ENCODE data around the gene NT5C2. TPM values are rescaled to one million over a fixed set of nuclear protein-coding genes. Genes with fewer than 3 reads are reported as not detected.

The NT5C2 gene
- total and polyA plus RNA-seq, 3 donors from 2014 or later = 105 to 125 (median 114) TPM

GRCh38 chr10:103082683-103083082 is 110.4 kb downstream of the NT5C2 start:
- Histone ChIP-seq H3K4me1 (no peaks in the 10 kb centered on the region), H3K27ac (no peak overlapping the region), H3K36me3 (ENCODE audit: low read depth, missing control alignments) (no peaks in the 10 kb centered on the region), H3K4me3 (no peak overlapping the region), H3K27me3 (no peaks in the 10 kb centered on the region), H3K9me3 (no peaks in the 10 kb centered on the region)
- DNase-seq = no peak
- WGBS, 2 donors = 90 to 100% methylated on average over 1 of the region's 1 CpG
- TF ChIP-seq POLR2A (IDR thresholded peaks at IDR 0.05) = no peak
- intact Hi-C loops (cut with DNase I; ENCODE audit: low total_unique reads) = no loop called here

- no peaks in the 10 kb centered on the region for H3K36me3 ChIP-seq (ENCODE audit: low read depth, missing control alignments)
- TF ChIP-seq POLR2A (IDR thresholded peaks at IDR 0.05) = no peak
- no peak for TF ChIP-seq CTCF (IDR thresholded peaks at IDR 0.05)
- no peaks in the 10 kb centered on the region for H3K9me3 ChIP-seq
- DNase-seq = no peak
- H3K27ac ChIP-seq = no peak overlapping the region
- WGBS, 2 donors = 86 to 90% methylated on average over 3 to 4 of the region's 4 CpGs
- no peaks in the 10 kb centered on the region for H3K27me3 ChIP-seq
- intact Hi-C loops (cut with DNase I; ENCODE audit: low total_unique reads) = no loop called here
- H3K4me3 ChIP-seq = no peak overlapping the region
- no peaks in the 10 kb centered on the region for H3K4me1 ChIP-seq
Measured at GRCh38 chr10:103080891-103081581, 112.0 kb downstream of the NT5C2 start.

GRCh38 chr10:103079946-103080345 is 113.1 kb downstream of the NT5C2 start:
- 87 to 91% methylated on average over 8 to 11 of the region's 11 CpGs for WGBS, 2 donors
- Histone ChIP-seq H3K9me3 (no peaks in the 10 kb centered on the region), H3K4me3 (no peak overlapping the region), H3K36me3 (ENCODE audit: low read depth, missing control alignments) (no peaks in the 10 kb centered on the region), H3K4me1 (no peaks in the 10 kb centered on the region), H3K27me3 (no peaks in the 10 kb centered on the region), H3K27ac (no peak overlapping the region)
- intact Hi-C loops (cut with DNase I; ENCODE audit: low total_unique reads) = loop anchor here (10.0 kb wide), 1 partner anchor 165 kb away; the partner anchor contains the start of gene RPEL1
- no peak for TF ChIP-seq CTCF (IDR thresholded peaks at IDR 0.05)
- TF ChIP-seq POLR2A (IDR thresholded peaks at IDR 0.05) = no peak
- no peak for DNase-seq

- no peak for DNase-seq
- intact Hi-C loops (cut with DNase I; ENCODE audit: low total_unique reads) = loop anchor here (10.0 kb wide), 1 partner anchor 166 kb away; the partner anchor contains the start of gene RPEL1
Measured at GRCh38 chr10:103079100-103079499, 114.0 kb downstream of the NT5C2 start.

GRCh38 chr10:103078676-103079075 is 114.4 kb downstream of the NT5C2 start:
- Histone ChIP-seq H3K27ac (no peak overlapping the region), H3K4me1 (no peaks in the 10 kb centered on the region), H3K36me3 (ENCODE audit: low read depth, missing control alignments) (no peaks in the 10 kb centered on the region), H3K9me3 (no peaks in the 10 kb centered on the region), H3K4me3 (no peak overlapping the region), H3K27me3 (no peaks in the 10 kb centered on the region)
- TF ChIP-seq CTCF (IDR thresholded peaks at IDR 0.05) (no peak), POLR2A (IDR thresholded peaks at IDR 0.05) (no peak)
- 97 to 100% methylated on average over 8 to 14 of the region's 14 CpGs for WGBS, 2 donors
- no peak for DNase-seq
- intact Hi-C loops (cut with DNase I; ENCODE audit: low total_unique reads) = loop anchor here (10.0 kb wide), 1 partner anchor 166 kb away; the partner anchor contains the start of gene RPEL1

More at GRCh38 chr10:103079100-103079499, 114.0 kb downstream of the NT5C2 start:
- Histone ChIP-seq H3K4me3 (no peak overlapping the region), H3K36me3 (ENCODE audit: low read depth, missing control alignments) (no peaks in the 10 kb centered on the region), H3K9me3 (no peaks in the 10 kb centered on the region), H3K4me1 (no peaks in the 10 kb centered on the region), H3K27me3 (no peaks in the 10 kb centered on the region), H3K27ac (no peak overlapping the region)
- WGBS, 2 donors = 94 to 96% methylated on average over 5 to 7 of the region's 7 CpGs
- TF ChIP-seq POLR2A (IDR thresholded peaks at IDR 0.05) = no peak
- no peak for TF ChIP-seq CTCF (IDR thresholded peaks at IDR 0.05)

Measured in testis (tissue), 3 donors.